Right lobe of liver (tissue), 6 donors: ENCODE measurements around the gene CEP70. TPM values are rescaled to one million over a fixed set of nuclear protein-coding genes. Genes with fewer than 3 reads are reported as not detected.
"Not testable (repeated sequence)": the region's sequence is repeated elsewhere in the genome, so short reads cannot be mapped to it uniquely, and the experiment has no call there.

Experiments
- ATAC-seq, 4 donors: fragments of 200-7000 bp; cut with Tn5 transposase; one replicate each; pipeline ENCODE4 v1.9.1; 2020; ENCODE audit warnings: mild to moderate bottlenecking in 4 of 4, moderate library complexity in 4 of 4
- DNase-seq, 3 donors: peaks; one replicate each; pipeline ENCODE4 v3.0.0-alpha.2; 2020
- H3K27ac ChIP-seq, 3 donors: fragments of 200-600 bp; one replicate each; pipeline ENCODE4 v1.8.0; 2022
- H3K27me3 ChIP-seq, 2 donors: fragments of 200-600 bp; one replicate each; pipeline ENCODE4 v1.8.0; 2022
- H3K36me3 ChIP-seq, 4 donors: fragments of 200-600 bp; sonication (generic) in 1 of 4; one replicate each; pipeline versions ENCODE4 v1.5.1 to v1.8.0; 2017 to 2022; ENCODE audit warnings: control low read depth in 1 of 4
- H3K4me1 ChIP-seq, 4 donors: fragments of 200-600 bp; sonication (generic) in 1 of 4; one replicate each; pipeline versions ENCODE4 v1.5.1 to v1.8.0; 2017 to 2022; ENCODE audit warnings: control low read depth in 1 of 4
- H3K4me3 ChIP-seq, 3 donors: fragments of 200-600 bp; one replicate each; pipeline ENCODE4 v1.8.0; 2022
- H3K9me3 ChIP-seq, 4 donors: fragments of 200-600 bp; sonication (generic) in 1 of 4; one replicate each; pipeline versions ENCODE4 v1.5.1 to v1.8.0; 2017 to 2022; ENCODE audit warnings: control low read depth in 1 of 4
- POLR2A ChIP-seq: fragments of 450-650 bp; IDR thresholded peaks from one replicate; pipeline ENCODE4 v1.6.1; 2017; ENCODE audit warnings: antibody characterized with exemption, mild to moderate bottlenecking
- WGBS: methylation state at CpG from one replicate; pipeline ENCODE4 v1.1.6; 2018; ENCODE audit warnings: low coverage, low lambda C conversion rate; ENCODE audit not compliant: insufficient coverage; ENCODE audit errors: missing lambda C conversion rate; 5-methylcytosine and 5-hydroxymethylcytosine counted together
- intact Hi-C, 2 donors: fragments of 100-400 bp; cut with DNase I; formaldehyde crosslinking; loops; one replicate each; pipeline versions ENCODE4 v1.11.2 to v1.14.1; 2022
- total RNA-seq, 6 experiments: library from RNA; depleted of rRNA in 2 of 6; stranded (reverse); fragments of >200 nt in 2 of 6; fragmentation: NEBNext Ultra II Directional in 3 of 6; extraction: Animal tissue kit (Norgen Biotek cat#: 25700) in 3 of 6; gene quantifications; one replicate each; pipeline versions ENCODE4 v1.1.0 to v1.2.4, GENCODE V29; 2016 to 2023
- TF ChIP-seq, protein P1 (sequence below), 4 donors: fragments of 200-600 bp in 3 of 4; fragments of 450-650 bp in 1 of 4; IDR thresholded peaks; one replicate each; pipeline versions ENCODE4 v1.5.1 to v1.8.0; 2016 to 2022; ENCODE audit warnings: antibody characterized with exemption in 4 of 4, mild to moderate bottlenecking in 2 of 4
- donor health status: DM: no; HTN: yes; CAD: no.
- donor health status: DM: no; HTN: no; CAD: no.
- donor health status: DM: no; HTN: no; CAD: no.
- donor health status: DM: no; HTN: yes; CAD: no.
- donor health status: DM: no; HTN: yes; CAD: no.

The CEP70 gene
- total RNA-seq, 6 experiments from 2014 or later, result 13.8 to 26.7 (median 21.4) TPM

DNA sequence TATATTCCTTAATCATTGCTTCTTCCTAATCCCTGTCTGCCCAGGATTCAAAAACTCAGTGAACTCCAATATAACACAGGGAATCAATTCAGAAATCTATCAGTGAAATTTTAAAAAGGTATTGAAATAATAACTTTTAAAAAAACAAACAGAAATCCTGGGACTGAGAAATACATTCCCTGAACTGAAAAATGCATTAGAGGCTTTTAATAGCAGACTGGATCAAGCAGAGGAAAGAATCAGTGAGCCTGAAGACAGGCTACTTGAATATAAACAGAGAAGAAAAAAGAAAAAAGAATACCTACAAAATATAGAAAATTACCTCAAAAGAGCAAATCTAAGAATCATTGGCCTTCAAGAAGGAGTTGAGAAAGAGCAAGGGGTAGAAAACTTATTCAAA, 54.7 kb downstream of the CEP70 start:
- Histone ChIP-seq H3K36me3 (peaks cover 0 to 5% (median 0%) of the 10 kb centered on the region in 4 donors), H3K4me3 (no peak overlapping the region), H3K27me3 (no peaks in the 10 kb centered on the region), H3K4me1 (no peaks in the 10 kb centered on the region), H3K9me3 (no peaks in the 10 kb centered on the region), H3K27ac (no peak overlapping the region)
- intact Hi-C loops, result no loop called here
- no peak for TF ChIP-seq POLR2A
- TF ChIP-seq, protein P1, sequence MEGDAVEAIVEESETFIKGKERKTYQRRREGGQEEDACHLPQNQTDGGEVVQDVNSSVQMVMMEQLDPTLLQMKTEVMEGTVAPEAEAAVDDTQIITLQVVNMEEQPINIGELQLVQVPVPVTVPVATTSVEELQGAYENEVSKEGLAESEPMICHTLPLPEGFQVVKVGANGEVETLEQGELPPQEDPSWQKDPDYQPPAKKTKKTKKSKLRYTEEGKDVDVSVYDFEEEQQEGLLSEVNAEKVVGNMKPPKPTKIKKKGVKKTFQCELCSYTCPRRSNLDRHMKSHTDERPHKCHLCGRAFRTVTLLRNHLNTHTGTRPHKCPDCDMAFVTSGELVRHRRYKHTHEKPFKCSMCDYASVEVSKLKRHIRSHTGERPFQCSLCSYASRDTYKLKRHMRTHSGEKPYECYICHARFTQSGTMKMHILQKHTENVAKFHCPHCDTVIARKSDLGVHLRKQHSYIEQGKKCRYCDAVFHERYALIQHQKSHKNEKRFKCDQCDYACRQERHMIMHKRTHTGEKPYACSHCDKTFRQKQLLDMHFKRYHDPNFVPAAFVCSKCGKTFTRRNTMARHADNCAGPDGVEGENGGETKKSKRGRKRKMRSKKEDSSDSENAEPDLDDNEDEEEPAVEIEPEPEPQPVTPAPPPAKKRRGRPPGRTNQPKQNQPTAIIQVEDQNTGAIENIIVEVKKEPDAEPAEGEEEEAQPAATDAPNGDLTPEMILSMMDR (IDR thresholded peaks at IDR 0.05), result no peak
- ATAC-seq, result no peak
- DNase-seq, result no peak

DNA sequence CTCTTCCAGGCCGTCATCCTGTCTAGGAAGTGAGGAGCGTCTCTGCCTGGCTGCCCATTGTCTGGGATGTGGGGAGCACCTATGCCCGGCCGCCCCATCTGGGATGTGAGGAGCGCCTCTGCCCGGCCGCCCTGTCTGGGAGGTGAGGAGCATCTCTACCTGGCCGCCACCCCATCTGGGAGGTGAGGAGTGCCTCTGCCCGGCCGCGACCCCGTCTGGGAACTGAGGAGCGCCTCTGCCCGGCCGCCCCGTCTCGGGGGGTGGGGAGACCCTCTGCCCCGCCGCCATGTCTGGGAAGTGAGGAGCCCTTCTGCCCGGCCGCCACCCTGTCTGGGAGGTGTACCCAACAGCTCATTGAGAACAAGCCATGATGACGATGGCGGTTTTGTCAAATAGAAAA, 72.6 kb downstream of the CEP70 start:
- H3K36me3 ChIP-seq, ATAC-seq: not testable (repeated sequence)
- 100% methylated on average over 4 of the region's 23 CpGs for WGBS

DNA sequence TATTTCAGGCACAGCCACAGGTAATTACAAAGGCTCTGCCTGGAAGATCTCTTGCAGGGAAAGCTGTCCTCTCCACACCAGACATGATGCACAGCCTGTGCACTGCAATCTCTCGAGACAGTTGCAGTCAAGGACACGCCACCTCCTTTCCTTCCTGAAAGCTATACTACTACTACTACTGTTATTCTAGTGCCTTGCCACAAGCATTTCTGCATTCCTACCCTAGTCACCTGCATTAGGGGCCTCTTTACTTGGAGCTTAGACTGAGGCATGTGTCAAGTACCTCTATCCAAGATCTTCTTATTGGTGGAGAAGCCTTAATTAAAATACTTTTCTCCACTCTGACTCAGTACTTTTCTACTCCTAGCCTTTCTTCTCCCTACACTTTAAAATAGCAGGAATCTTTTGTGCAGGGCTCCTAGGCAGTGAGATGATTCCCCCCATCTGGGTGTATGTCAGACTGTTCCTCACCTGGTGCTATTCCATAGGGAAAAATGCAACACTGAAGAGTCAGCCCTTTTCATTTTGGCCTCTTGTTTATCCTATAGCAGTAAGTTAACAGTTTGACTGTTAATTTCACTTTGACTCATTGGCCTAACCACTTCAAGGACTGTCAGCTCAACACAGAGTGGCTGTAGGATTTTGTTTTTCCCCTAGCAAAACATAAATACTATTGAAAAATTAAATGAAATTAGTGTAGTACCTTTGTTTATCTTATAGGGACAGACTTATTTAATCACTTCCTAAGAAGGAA, 80.8 kb downstream of the CEP70 start:
- ATAC-seq (no peak), DNase-seq (no peak)
- peaks cover 0 to 3% (median 0%) of the 10 kb centered on the region in 4 donors for H3K36me3 ChIP-seq
- 66% methylated on average over 2 of the region's 2 CpGs for WGBS
- TF ChIP-seq POLR2A, result no peak
- TF ChIP-seq, protein P1 (IDR thresholded peaks at IDR 0.05), result no peak
- no peaks in the 10 kb centered on the region for H3K4me1 ChIP-seq
- intact Hi-C loops, result no loop called here
- no peaks in the 10 kb centered on the region for H3K27me3 ChIP-seq
- no peak overlapping the region for H3K27ac ChIP-seq
- H3K4me3 ChIP-seq, result no peak overlapping the region
- H3K9me3 ChIP-seq, result no peaks in the 10 kb centered on the region

More for the DNA sequence above, 72.6 kb downstream of the CEP70 start:
- H3K4me1 ChIP-seq, H3K4me3 ChIP-seq, intact Hi-C loops, H3K27ac ChIP-seq, DNase-seq, H3K9me3 ChIP-seq, H3K27me3 ChIP-seq: not testable (repeated sequence)

DNA sequence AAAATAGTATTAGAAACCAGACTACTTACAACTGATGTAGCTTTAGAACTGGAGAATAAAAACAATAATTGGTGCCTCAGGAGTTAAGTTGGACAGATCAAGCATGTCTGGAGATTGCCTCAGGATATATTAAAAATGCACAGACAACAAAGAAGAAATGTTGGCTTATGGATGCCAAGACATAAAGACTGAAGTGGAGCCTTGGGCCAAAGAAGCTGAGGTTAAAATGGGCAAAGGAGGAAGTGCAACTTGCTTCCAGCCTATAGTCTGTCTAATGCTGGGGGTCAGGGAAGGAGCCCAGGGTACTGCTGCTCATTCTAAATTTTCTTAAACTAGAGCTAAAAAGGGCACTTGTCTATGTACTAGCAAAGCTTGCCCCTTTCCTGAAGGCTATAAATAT, 82.1 kb downstream of the CEP70 start:
- no peaks in the 10 kb centered on the region for H3K9me3 ChIP-seq
- H3K4me3 ChIP-seq, result no peak overlapping the region
- intact Hi-C loops, result no loop called here
- no peak overlapping the region for H3K27ac ChIP-seq
- no peak for ATAC-seq
- H3K4me1 ChIP-seq, result no peaks in the 10 kb centered on the region
- no peak for DNase-seq
- TF ChIP-seq POLR2A, result no peak
- TF ChIP-seq, protein P1 (IDR thresholded peaks at IDR 0.05), result no peak
- no peaks in the 10 kb centered on the region for H3K27me3 ChIP-seq
- H3K36me3 ChIP-seq, result peaks cover 0 to 14% (median 0%) of the 10 kb centered on the region in 4 donors

DNA sequence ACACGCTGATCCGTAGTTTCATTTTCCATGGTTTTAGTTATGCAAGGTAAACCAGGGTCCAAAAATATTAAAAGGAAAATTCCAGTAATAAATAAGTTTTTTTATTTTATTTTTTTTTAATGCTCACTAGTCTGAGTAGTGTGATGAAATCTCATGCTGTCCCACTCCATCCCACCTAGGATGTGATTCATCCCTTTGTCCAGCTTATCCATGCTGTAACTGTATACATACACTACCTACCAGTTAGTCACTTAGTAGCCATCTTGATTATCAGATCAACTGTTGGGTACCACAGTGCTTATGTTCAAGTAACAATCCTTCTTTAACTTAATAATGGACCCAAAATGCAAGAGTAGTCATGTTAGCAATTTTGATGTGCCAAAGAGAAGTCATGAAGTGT, 84.5 kb downstream of the CEP70 start:
- no peak for DNase-seq
- Histone ChIP-seq H3K9me3 (no peaks in the 10 kb centered on the region), H3K4me3 (no peak overlapping the region), H3K27me3 (no peaks in the 10 kb centered on the region), H3K27ac (no peak overlapping the region), H3K4me1 (no peaks in the 10 kb centered on the region), H3K36me3 (peaks cover 0 to 14% (median 0%) of the 10 kb centered on the region in 4 donors)
- 97% methylated on average over 2 of the region's 2 CpGs for WGBS
- intact Hi-C loops, result no loop called here
- no peak for TF ChIP-seq POLR2A
- TF ChIP-seq, protein P1 (IDR thresholded peaks at IDR 0.05), result no peak
- no peak for ATAC-seq
